HEK293 (cell line): Measurements from ENCODE around the gene MED25.

ENCODE experiments used
- CTCF ChIA-PET: fragments of 350-600 bp; formaldehyde crosslinking; extraction: SDS; loops from one replicate; lab custom pipeline; 2021; ENCODE audit warnings: antibody characterized with exemption; lab: Yijun Ruan, JAX
- POLR2A ChIA-PET: fragments of 300-600 bp; formaldehyde crosslinking; extraction: SDS; loops from one replicate; lab custom pipeline; 2020; ENCODE audit warnings: antibody characterized with exemption, inconsistent platforms; lab: Yijun Ruan, JAX
- H3K27ac ChIP-seq: fragments of 200-500 bp; sonication (Bioruptor generic); 2 replicates; pipeline ENCODE4 v1.5.1; 2014; ENCODE audit warnings: low read depth, low read length, control low read depth, inconsistent platforms; ENCODE audit errors: extremely low read depth
- H3K36me3 ChIP-seq, 2 experiments: fragments of 200-500 bp in 1 of 2; sonication (Bioruptor generic) in 1 of 2; 1 replicate in 1 of 2; 2 replicates in 1 of 2; pipeline ENCODE4 v1.5.1; 2014 to 2017; ENCODE audit warnings: inconsistent platforms in 2 of 2, low read length in 2 of 2; ENCODE audit not compliant: control insufficient read depth in 2 of 2, insufficient read depth in 1 of 2
- H3K4me1 ChIP-seq: fragments of 200-500 bp; sonication (Bioruptor generic); 2 replicates; pipeline ENCODE4 v1.5.1; 2014; ENCODE audit warnings: mild to moderate bottlenecking, low read length, inconsistent platforms; ENCODE audit not compliant: control insufficient read depth, insufficient read depth
- H3K4me3 ChIP-seq: 2 replicates; pipeline ENCODE4 v1.5.1; 2011; ENCODE audit warnings: low read depth, mild to moderate bottlenecking, control low read depth, low read length, moderate library complexity
- H3K9me3 ChIP-seq: fragments of 200-500 bp; sonication (Bioruptor generic); 2 replicates; pipeline ENCODE4 v1.5.1; 2014; ENCODE audit warnings: low read depth, low read length, inconsistent platforms; ENCODE audit not compliant: control insufficient read depth, insufficient read depth
- BCL11A ChIP-seq: fragments of 450-650 bp; formaldehyde crosslinking; IDR thresholded peaks from 2 replicates; pipeline ENCODE4 v1.5.1; 2016; ENCODE audit warnings: low read depth, missing biosample characterization, missing genetic modification characterization
- EGR2 ChIP-seq: fragments of 450-650 bp; formaldehyde crosslinking; IDR thresholded peaks from 2 replicates; pipeline ENCODE4 v1.5.1; 2016; ENCODE audit warnings: low read depth, missing biosample characterization, missing genetic modification characterization
- ELK4 ChIP-seq: IDR thresholded peaks from 2 replicates; pipeline ENCODE4 v1.6.1; 2011; ENCODE audit warnings: mild to moderate bottlenecking, low read depth, low read length, borderline replicate concordance
- GLI4 ChIP-seq: fragments of 450-650 bp; formaldehyde crosslinking; IDR thresholded peaks from 2 replicates; pipeline ENCODE4 v1.5.1; 2016; ENCODE audit warnings: missing biosample characterization, missing genetic modification characterization
- HOXA7 ChIP-seq: sonication (generic); formaldehyde crosslinking; IDR thresholded peaks from 2 replicates; pipeline ENCODE4 v1.8.1; 2022; ENCODE audit warnings: missing genetic modification reagents, borderline replicate concordance
- KLF1 ChIP-seq: fragments of 450-650 bp; formaldehyde crosslinking; IDR thresholded peaks from 2 replicates; pipeline ENCODE4 v1.5.1; 2016; ENCODE audit warnings: missing biosample characterization, missing genetic modification characterization
- SCRT1 ChIP-seq: fragments of 450-650 bp; formaldehyde crosslinking; IDR thresholded peaks from 2 replicates; pipeline ENCODE4 v1.5.1; 2016; ENCODE audit warnings: missing biosample characterization, missing genetic modification characterization, borderline replicate concordance
- SCRT2 ChIP-seq: fragments of 450-650 bp; formaldehyde crosslinking; IDR thresholded peaks from 2 replicates; pipeline ENCODE4 v1.5.1; 2016; ENCODE audit warnings: missing biosample characterization, missing genetic modification characterization
- TSHZ1 ChIP-seq: fragments of 450-650 bp; formaldehyde crosslinking; IDR thresholded peaks from 2 replicates; pipeline ENCODE4 v1.5.1; 2016; ENCODE audit warnings: missing biosample characterization, missing genetic modification characterization, borderline replicate concordance
- YY2 ChIP-seq: fragments of 450-650 bp; formaldehyde crosslinking; IDR thresholded peaks from 2 replicates; pipeline ENCODE4 v1.5.1; 2016; ENCODE audit warnings: missing biosample characterization, missing genetic modification characterization
- ZBTB17 ChIP-seq: fragments of 450-650 bp; formaldehyde crosslinking; IDR thresholded peaks from 2 replicates; pipeline ENCODE4 v1.5.1; 2016; ENCODE audit warnings: missing biosample characterization, missing genetic modification characterization
- ZFP69B ChIP-seq: fragments of 450-650 bp; formaldehyde crosslinking; IDR thresholded peaks from 2 replicates; pipeline ENCODE4 v1.5.1; 2016; ENCODE audit warnings: missing biosample characterization, missing genetic modification characterization
- ZNF18 ChIP-seq: fragments of 450-650 bp; formaldehyde crosslinking; IDR thresholded peaks from 2 replicates; pipeline ENCODE4 v1.5.1; 2016; ENCODE audit warnings: missing biosample characterization, missing genetic modification characterization
- ZNF24 ChIP-seq: fragments of 450-650 bp; formaldehyde crosslinking; IDR thresholded peaks from 2 replicates; pipeline ENCODE4 v1.5.1; 2016; ENCODE audit warnings: missing biosample characterization, missing genetic modification characterization
- ZNF433 ChIP-seq: fragments of 450-650 bp; formaldehyde crosslinking; IDR thresholded peaks from 2 replicates; pipeline ENCODE4 v1.5.1; 2016; ENCODE audit warnings: missing biosample characterization, missing genetic modification characterization, low read depth
- ZNF561 ChIP-seq: fragments of 450-650 bp; IDR thresholded peaks from 2 replicates; pipeline ENCODE4 v1.5.1; 2018; ENCODE audit warnings: missing biosample characterization, missing genetic modification characterization, borderline replicate concordance
- ZNF596 ChIP-seq: fragments of 450-650 bp; IDR thresholded peaks from 2 replicates; pipeline ENCODE4 v1.5.0; 2018; ENCODE audit warnings: missing biosample characterization, mild to moderate bottlenecking, missing genetic modification characterization, moderate library complexity
- ZNF664 ChIP-seq: fragments of 450-650 bp; formaldehyde crosslinking; IDR thresholded peaks from 2 replicates; pipeline ENCODE4 v1.5.1; 2016; ENCODE audit warnings: missing biosample characterization, missing genetic modification characterization
- ZNF692 ChIP-seq: fragments of 450-650 bp; formaldehyde crosslinking; IDR thresholded peaks from 2 replicates; pipeline ENCODE4 v1.5.1; 2016; ENCODE audit warnings: missing biosample characterization, missing genetic modification characterization
- ZNF704 ChIP-seq: fragments of 450-650 bp; formaldehyde crosslinking; IDR thresholded peaks from 2 replicates; pipeline ENCODE4 v1.5.1; 2016; ENCODE audit warnings: missing biosample characterization, missing genetic modification characterization
- TF ChIP-seq, protein P1 (sequence below): fragments of 450-650 bp; formaldehyde crosslinking; IDR thresholded peaks from 2 replicates; pipeline ENCODE4 v1.5.1; 2016; ENCODE audit warnings: missing biosample characterization, missing genetic modification characterization
- TF ChIP-seq, protein P2 (sequence below): fragments of 450-650 bp; formaldehyde crosslinking; IDR thresholded peaks from 2 replicates; pipeline ENCODE4 v1.5.1; 2017; ENCODE audit warnings: missing biosample characterization, missing genetic modification characterization

The MED25 gene

DNA sequence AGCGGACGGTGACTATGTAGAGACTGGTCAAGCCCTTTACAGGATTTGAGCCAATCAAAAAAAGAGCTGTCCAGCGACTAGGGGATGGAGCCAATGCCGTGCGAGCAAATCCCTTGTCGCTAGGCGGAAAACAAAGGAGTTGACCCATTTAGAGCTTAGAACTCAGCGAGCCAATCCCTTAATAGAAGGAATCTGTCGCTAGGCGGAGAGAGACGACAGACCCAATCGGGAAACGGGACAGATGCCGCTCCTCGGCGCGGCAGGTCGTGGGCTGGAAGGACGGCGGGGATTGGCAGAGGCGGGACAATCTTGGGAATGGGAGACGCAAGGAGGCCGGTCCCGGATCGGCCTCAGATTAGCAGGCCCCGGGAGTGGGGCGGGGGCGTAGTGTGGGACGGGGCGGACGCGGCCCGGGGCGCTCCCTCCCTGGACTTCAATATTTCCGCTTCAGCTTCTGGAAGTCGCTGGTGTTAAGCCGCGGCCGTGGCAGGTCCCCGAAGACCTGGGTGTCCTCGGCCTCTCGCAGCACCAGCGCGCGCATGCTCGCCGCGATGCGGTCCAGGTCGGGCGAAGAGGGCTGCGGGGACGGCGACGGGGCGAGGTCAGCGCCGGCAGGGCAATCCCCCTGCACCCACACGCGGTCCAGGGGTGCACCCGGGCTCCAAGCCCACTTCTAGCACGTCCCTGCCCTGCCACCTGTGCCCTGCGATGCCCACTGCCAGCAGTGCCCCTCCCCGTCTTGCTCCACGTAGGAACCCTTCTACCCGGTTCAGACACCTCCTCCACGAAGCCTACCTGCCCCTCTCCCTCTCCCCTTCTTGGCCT is 51.6 kb downstream of the MED25 start (continued):
- TF ChIP-seq TSHZ1 (tag by site-specific recombination) = no peak
- TF ChIP-seq ZNF18 (tag by site-specific recombination) = no peak
- TF ChIP-seq GLI4 (tag by site-specific recombination) = peak; percentile 69; the same call in 1 of the 2 replicates
- TF ChIP-seq, all 188 proteins: peak for 45

DNA sequence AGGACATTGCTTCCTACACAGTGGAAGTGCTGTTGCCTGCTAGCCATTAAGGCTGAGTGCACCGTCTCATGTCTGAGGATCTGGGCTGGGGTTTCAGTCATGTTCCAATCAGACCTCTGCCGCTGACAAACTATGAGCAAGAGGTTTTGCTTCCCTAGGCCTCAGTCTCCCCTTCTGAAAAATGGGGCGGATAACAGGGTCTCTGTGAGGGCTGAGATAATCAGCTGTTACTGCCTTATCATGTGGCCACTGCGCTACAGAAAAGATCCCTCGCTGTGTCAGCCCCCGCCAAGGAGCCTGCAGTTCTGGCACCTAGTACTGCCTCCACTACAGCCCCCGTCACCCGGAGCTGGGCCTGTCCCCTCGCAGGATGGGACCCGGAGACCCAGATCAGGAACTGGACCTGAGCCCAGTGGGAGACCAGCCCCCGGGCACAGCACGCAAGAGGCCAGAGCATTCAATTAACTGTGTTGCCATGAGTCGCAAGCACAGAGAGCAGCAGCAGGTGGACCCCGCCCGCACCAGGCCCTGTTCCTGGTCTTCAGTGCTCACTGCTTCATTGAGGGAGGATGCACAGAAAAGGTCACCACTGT is 52.3 kb downstream of the MED25 start:
- peak overlapping the region; percentile 40 for H3K4me3 ChIP-seq
- CTCF ChIA-PET = no interaction called here

More for the DNA sequence above, 52.3 kb downstream of the MED25 start:
- Histone ChIP-seq H3K9me3 (no peaks in the 10 kb centered on the region), H3K4me1 (peaks cover 27% of the 10 kb centered on the region)
- TF ChIP-seq ZNF24 (tag by site-specific recombination) (0 out of 2 replicates have a peak, but pooled peaks have one; percentile 23), SCRT2 (tag by site-specific recombination) (peak; percentile 79), ZNF704 (tag by site-specific recombination) (no peak), BCL11A (no peak), KLF1 (tag by site-specific recombination) (peak; percentile 32; the same call in 1 of the 2 replicates), ZNF561 (tag by site-specific recombination) (no peak), ZBTB17 (no peak), ZFP69B (tag by site-specific recombination) (peak; percentile 83), YY2 (tag by site-specific recombination) (no peak), ZNF596 (tag by site-specific recombination) (no peak), ELK4 (no peak), HOXA7 (CRISPR knock-in tag) (no peak), ZNF664 (no peak), EGR2 (tag by site-specific recombination) (no peak), SCRT1 (tag by site-specific recombination) (peak; percentile 30; the same call in 1 of the 2 replicates), ZNF692 (tag by site-specific recombination) (0 out of 2 replicates have a peak, but pooled peaks have one; percentile 77), ZNF433 (no peak)
- TF ChIP-seq, protein P1, sequence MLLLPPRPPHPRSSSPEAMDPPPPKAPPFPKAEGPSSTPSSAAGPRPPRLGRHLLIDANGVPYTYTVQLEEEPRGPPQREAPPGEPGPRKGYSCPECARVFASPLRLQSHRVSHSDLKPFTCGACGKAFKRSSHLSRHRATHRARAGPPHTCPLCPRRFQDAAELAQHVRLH (tag by site-specific recombination) = 0 out of 2 replicates have a peak, but pooled peaks have one; percentile 6
- TF ChIP-seq, protein P2, sequence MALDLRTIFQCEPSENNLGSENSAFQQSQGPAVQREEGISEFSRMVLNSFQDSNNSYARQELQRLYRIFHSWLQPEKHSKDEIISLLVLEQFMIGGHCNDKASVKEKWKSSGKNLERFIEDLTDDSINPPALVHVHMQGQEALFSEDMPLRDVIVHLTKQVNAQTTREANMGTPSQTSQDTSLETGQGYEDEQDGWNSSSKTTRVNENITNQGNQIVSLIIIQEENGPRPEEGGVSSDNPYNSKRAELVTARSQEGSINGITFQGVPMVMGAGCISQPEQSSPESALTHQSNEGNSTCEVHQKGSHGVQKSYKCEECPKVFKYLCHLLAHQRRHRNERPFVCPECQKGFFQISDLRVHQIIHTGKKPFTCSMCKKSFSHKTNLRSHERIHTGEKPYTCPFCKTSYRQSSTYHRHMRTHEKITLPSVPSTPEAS (tag by site-specific recombination) = 0 out of 2 replicates have a peak, but pooled peaks have one; percentile 5
- TF ChIP-seq, all 188 proteins: peak for 8
- H3K27ac ChIP-seq = peak overlapping the region; percentile 92
- POLR2A ChIA-PET = interaction anchor here (0.9 kb wide), 1 partner anchor 59 kb away, joined by 4 read pairs; the partner anchor contains the start of gene NUP62
- peaks cover 0 to 25% of the 10 kb centered on the region in 2 experiments; a peak in 2 of 3 replicates for H3K36me3 ChIP-seq
